HepG2 (cell line): ENCODE results near the gene ANKS1B.

ENCODE experiments used
- ATF1 ChIP-seq: IDR thresholded peaks from 2 replicates; pipeline ENCODE4 v1.6.1; 2016; ENCODE audit warnings: mild to moderate bottlenecking, control low read depth
- CEBPB ChIP-seq: IDR thresholded peaks from 2 replicates; pipeline ENCODE4 v1.6.1; 2011; ENCODE audit warnings: low read depth, low read length, improper control_type of control experiment, borderline replicate concordance
- CTCF ChIP-seq: sonication (generic); formaldehyde crosslinking; IDR thresholded peaks from 2 replicates; pipeline ENCODE4 v1.5.0; 2020; ENCODE audit warnings: mild to moderate bottlenecking, missing genetic modification reagents, moderate library complexity
- EP300 ChIP-seq, 3 experiments: sonication (generic) in 1 of 3; formaldehyde crosslinking in 1 of 3; IDR thresholded peaks; 2 replicates each; pipeline versions ENCODE4 v1.5.1 to v1.6.1; 2011 to 2020; ENCODE audit warnings: low read depth in 2 of 3, low read length in 2 of 3, borderline replicate concordance in 1 of 3, improper control_type of control experiment in 1 of 3, mild to moderate bottlenecking in 1 of 3, missing genetic modification reagents in 1 of 3, moderate library complexity in 1 of 3
- GLI4 ChIP-seq: sonication (generic); formaldehyde crosslinking; IDR thresholded peaks from 2 replicates; pipeline ENCODE4 v1.5.1; 2020; ENCODE audit warnings: missing genetic modification reagents, mild to moderate bottlenecking, moderate library complexity, borderline replicate concordance
- POLR2A ChIP-seq, 2 experiments: IDR thresholded peaks; 2 replicates each; pipeline ENCODE4 v1.6.1; 2011; ENCODE audit warnings: low read depth in 2 of 2, low read length in 2 of 2, mild to moderate bottlenecking in 1 of 2, moderate library complexity in 1 of 2; ENCODE audit not compliant: insufficient read depth in 1 of 2
- POLR2AphosphoS5 ChIP-seq: IDR thresholded peaks from 2 replicates; pipeline ENCODE4 v1.6.1; 2012; ENCODE audit warnings: low read depth, low read length
- ZBTB38 ChIP-seq: sonication (generic); formaldehyde crosslinking; IDR thresholded peaks from 2 replicates; pipeline ENCODE4 v1.5.1; 2020; ENCODE audit warnings: mild to moderate bottlenecking, missing genetic modification reagents
- ZBTB43 ChIP-seq: sonication (generic); formaldehyde crosslinking; conservative IDR thresholded peaks from 2 replicates; pipeline ENCODE4 v1.4.0; 2020; ENCODE audit warnings: missing genetic modification reagents
- TF ChIP-seq, protein P1 (sequence below): IDR thresholded peaks from 2 replicates; pipeline ENCODE4 v1.6.1; 2018; ENCODE audit warnings: missing genetic modification reagents
- TF ChIP-seq, protein P2 (sequence below): sonication (generic); formaldehyde crosslinking; IDR thresholded peaks from 2 replicates; pipeline ENCODE4 v1.8.1; 2023; ENCODE audit warnings: mild to moderate bottlenecking, missing genetic modification reagents

DNA sequence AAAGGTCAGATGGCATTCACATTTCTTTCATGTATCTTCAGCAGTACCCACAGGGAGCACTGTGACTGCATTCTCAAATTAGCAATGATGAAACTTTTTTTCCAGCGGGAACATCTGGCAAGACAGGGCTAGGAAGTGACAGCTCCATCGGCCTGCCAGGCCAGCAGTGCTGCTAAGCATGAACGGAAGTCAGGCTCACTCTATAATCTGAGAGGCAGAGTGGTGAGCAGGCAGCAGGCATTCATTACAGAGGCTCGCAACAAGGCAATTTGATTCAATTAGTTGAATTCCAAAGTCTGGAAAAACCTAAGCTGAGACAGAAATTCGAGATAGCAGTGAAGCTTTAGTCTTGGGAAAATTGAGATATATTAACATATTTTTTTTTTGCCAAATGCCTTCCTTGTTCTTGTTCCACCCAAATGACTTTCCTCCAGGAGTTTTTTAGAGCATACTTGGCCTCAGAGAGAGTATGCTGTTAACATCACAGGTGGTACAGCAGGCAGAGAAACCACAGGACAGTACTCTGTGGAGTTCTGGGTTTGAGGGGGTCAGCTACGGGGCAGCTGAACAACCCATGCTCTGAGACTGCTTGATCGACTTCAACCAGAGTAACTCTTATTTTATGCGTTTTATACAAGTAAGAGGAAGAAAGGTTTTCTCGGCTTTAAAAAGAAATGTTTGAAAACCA, 924.8 kb downstream of the ANKS1B start:
- TF ChIP-seq CTCF (CRISPR knock-in tag), result no peak
- no peak for TF ChIP-seq GLI4
- TF ChIP-seq ZBTB38 (CRISPR knock-in tag), result no peak
- TF ChIP-seq, protein P1, sequence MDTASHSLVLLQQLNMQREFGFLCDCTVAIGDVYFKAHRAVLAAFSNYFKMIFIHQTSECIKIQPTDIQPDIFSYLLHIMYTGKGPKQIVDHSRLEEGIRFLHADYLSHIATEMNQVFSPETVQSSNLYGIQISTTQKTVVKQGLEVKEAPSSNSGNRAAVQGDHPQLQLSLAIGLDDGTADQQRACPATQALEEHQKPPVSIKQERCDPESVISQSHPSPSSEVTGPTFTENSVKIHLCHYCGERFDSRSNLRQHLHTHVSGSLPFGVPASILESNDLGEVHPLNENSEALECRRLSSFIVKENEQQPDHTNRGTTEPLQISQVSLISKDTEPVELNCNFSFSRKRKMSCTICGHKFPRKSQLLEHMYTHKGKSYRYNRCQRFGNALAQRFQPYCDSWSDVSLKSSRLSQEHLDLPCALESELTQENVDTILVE (CRISPR knock-in tag), result no peak
- no peak for TF ChIP-seq ZBTB43
- TF ChIP-seq POLR2AphosphoS5, result no peak
- TF ChIP-seq, protein P2, sequence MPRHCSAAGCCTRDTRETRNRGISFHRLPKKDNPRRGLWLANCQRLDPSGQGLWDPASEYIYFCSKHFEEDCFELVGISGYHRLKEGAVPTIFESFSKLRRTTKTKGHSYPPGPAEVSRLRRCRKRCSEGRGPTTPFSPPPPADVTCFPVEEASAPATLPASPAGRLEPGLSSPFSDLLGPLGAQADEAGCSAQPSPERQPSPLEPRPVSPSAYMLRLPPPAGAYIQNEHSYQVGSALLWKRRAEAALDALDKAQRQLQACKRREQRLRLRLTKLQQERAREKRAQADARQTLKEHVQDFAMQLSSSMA (CRISPR knock-in tag), result no peak
- no peak for TF ChIP-seq ATF1 (CRISPR knock-in tag)
- no peak for TF ChIP-seq EP300 (IDR thresholded peaks at IDR 0.05; ENCODE audit: low read depth in 2 of 2, low read length in 2 of 2)
- no peak for TF ChIP-seq EP300 (CRISPR knock-in tag; IDR thresholded peaks at IDR 0.05; ENCODE audit: borderline replicate concordance)
- no peak for TF ChIP-seq POLR2A (IDR thresholded peaks at IDR 0.05; ENCODE audit: insufficient read depth in 1 of 2, low read depth in 2 of 2, low read length in 2 of 2)
- no peak for TF ChIP-seq CEBPB
